HepG2 (cell line): ENCODE results near the gene MTA1. TPM values are rescaled to one million over a fixed set of nuclear protein-coding genes. Genes with fewer than 3 reads are reported as not detected.

Experiments used
- ATAD3A ChIP-seq: sonication (generic); formaldehyde crosslinking; IDR thresholded peaks from 2 replicates; pipeline ENCODE4 v1.4.0; 2020; ENCODE audit warnings: missing genetic modification reagents
- HINFP ChIP-seq: sonication (generic); formaldehyde crosslinking; IDR thresholded peaks from 2 replicates; pipeline ENCODE4 v1.4.0; 2020; ENCODE audit warnings: low read depth, mild to moderate bottlenecking, missing genetic modification reagents
- MBNL3 ChIP-seq: fragments of 250-450 bp; sonication (Bioruptor Pico); conservative IDR thresholded peaks from 2 replicates; pipeline ENCODE4 v1.8.0; 2022; ENCODE audit warnings: mild to moderate bottlenecking, inconsistent platforms
- NCOA5 ChIP-seq: sonication (generic); formaldehyde crosslinking; IDR thresholded peaks from 2 replicates; pipeline ENCODE4 v1.4.0; 2020; ENCODE audit warnings: missing genetic modification reagents
- SAFB2 ChIP-seq: sonication (generic); formaldehyde crosslinking; IDR thresholded peaks from 2 replicates; pipeline ENCODE4 v1.5.1; 2020; ENCODE audit warnings: missing genetic modification reagents, low read depth, mild to moderate bottlenecking, borderline replicate concordance
- SIX1 ChIP-seq: sonication (generic); formaldehyde crosslinking; IDR thresholded peaks from 2 replicates; pipeline ENCODE4 v1.4.0; 2020; ENCODE audit warnings: missing genetic modification reagents, borderline replicate concordance
- SMARCE1 ChIP-seq: fragments of 450-650 bp; IDR thresholded peaks from 2 replicates; pipeline ENCODE4 v1.6.1; 2017; ENCODE audit warnings: borderline replicate concordance
- SNAPC4 ChIP-seq: sonication (generic); formaldehyde crosslinking; IDR thresholded peaks from 2 replicates; pipeline ENCODE4 v1.4.0; 2020; ENCODE audit warnings: mild to moderate bottlenecking, missing genetic modification reagents
- STAT6 ChIP-seq: sonication (generic); formaldehyde crosslinking; IDR thresholded peaks from 2 replicates; pipeline ENCODE4 v1.4.0; 2020; ENCODE audit warnings: missing genetic modification reagents, mild to moderate bottlenecking, borderline replicate concordance
- TCF12 ChIP-seq, 2 experiments: fragments of 450-650 bp in 1 of 2; sonication (generic) in 1 of 2; formaldehyde crosslinking in 1 of 2; IDR thresholded peaks; 2 replicates each; pipeline versions ENCODE4 v1.6.1 to v1.8.0; 2017 to 2022; ENCODE audit warnings: antibody characterized with exemption in 1 of 2, mild to moderate bottlenecking in 1 of 2, missing genetic modification reagents in 1 of 2, moderate library complexity in 1 of 2
- THRA ChIP-seq: sonication (generic); formaldehyde crosslinking; IDR thresholded peaks from 2 replicates; pipeline ENCODE4 v1.4.0; 2020; ENCODE audit warnings: missing genetic modification reagents, borderline replicate concordance
- TOE1 ChIP-seq: sonication (generic); formaldehyde crosslinking; IDR thresholded peaks from 2 replicates; pipeline ENCODE4 v1.4.0; 2020; ENCODE audit warnings: mild to moderate bottlenecking, missing genetic modification reagents
- WIZ ChIP-seq: sonication (generic); formaldehyde crosslinking; IDR thresholded peaks from 2 replicates; pipeline ENCODE4 v1.5.1; 2020; ENCODE audit warnings: mild to moderate bottlenecking, missing genetic modification reagents
- ZBTB34 ChIP-seq: sonication (generic); formaldehyde crosslinking; IDR thresholded peaks from 2 replicates; pipeline ENCODE4 v1.8.0; 2022; ENCODE audit warnings: mild to moderate bottlenecking, missing genetic modification reagents
- ZNF10 ChIP-seq: sonication (generic); formaldehyde crosslinking; IDR thresholded peaks from 2 replicates; pipeline ENCODE4 v1.4.0; 2020; ENCODE audit warnings: mild to moderate bottlenecking, low read depth, missing genetic modification reagents, borderline replicate concordance
- ZNF766 ChIP-seq: sonication (generic); formaldehyde crosslinking; IDR thresholded peaks from 2 replicates; pipeline ENCODE4 v1.5.0; 2020; ENCODE audit warnings: missing genetic modification reagents, borderline replicate concordance
- polyA plus RNA-seq, 8 experiments: library from polyadenylated mRNA; depleted of rRNA in 3 of 8; stranded (reverse) in 7 of 8; unstranded in 1 of 8; fragments of >200 nt; fragmentation: Illumina TruSeq in 4 of 8; extraction: Trizol in 4 of 8; gene quantifications; 2 replicates each; pipeline versions ENCODE4 v1.2.1 to v1.2.3, GENCODE V29; 2011 to 2016; ENCODE audit warnings: low read depth in 4 of 8, missing spikeins in 1 of 8, mixed read lengths in 1 of 8; ENCODE audit not compliant: insufficient read depth in 1 of 8
- total RNA-seq, 5 experiments: library from RNA; depleted of rRNA; stranded (reverse); fragments of >200 nt; fragmentation: Illumina TruSeq; extraction: Trizol; gene quantifications; 2 replicates each; pipeline ENCODE4 v1.2.3, GENCODE V29; 2016; ENCODE audit warnings: low read depth in 1 of 5

Gene MTA1
- total and polyA plus RNA-seq, 2 of the 13 experiments (the other 11 are each of a cell fraction or from before 2014, with no cell fraction given): 35.2 to 85.8 TPM

- TF ChIP-seq MBNL3 (CRISPR knock-in tag) (no peak), SIX1 (CRISPR knock-in tag) (no peak), ZBTB34 (CRISPR knock-in tag) (no peak), NCOA5 (CRISPR knock-in tag) (no peak), THRA (no peak), WIZ (CRISPR knock-in tag) (no peak), ZNF10 (CRISPR knock-in tag) (no peak), TOE1 (CRISPR knock-in tag) (no peak), STAT6 (CRISPR knock-in tag) (no peak), HINFP (CRISPR knock-in tag) (no peak; the same call in 1 of the 2 replicates), SMARCE1 (no peak), SNAPC4 (CRISPR knock-in tag) (no peak), TCF12 (IDR thresholded peaks at IDR 0.05) (no peak), TCF12 (CRISPR knock-in tag; IDR thresholded peaks at IDR 0.05) (no peak), SAFB2 (no peak), ATAD3A (CRISPR knock-in tag) (0 out of 2 replicates have a peak, but pooled peaks have one; percentile 30), ZNF766 (CRISPR knock-in tag) (no peak)
These were observed 20.7 kb upstream of the MTA1 start (continued) for GRCh38 chr14:105398726-105399465.
